ENCODE data around the gene B4GALT4.

Gene B4GALT4

GRCh38 chr3:119227070-119227850, 13.4 kb downstream of the B4GALT4 start:
- no peak for DNase-seq (ENCODE audit: low read depth, low spot score)
- Histone ChIP-seq H3K4me3 (ENCODE audit: insufficient read length, low read depth) (no peak overlapping the region), H3K36me3 (ENCODE audit: insufficient read depth, insufficient read length, low read length) (peaks cover 81% of the 10 kb centered on the region)

GRCh38 chr3:119225121-119225520, 15.6 kb downstream of the B4GALT4 start:
- Histone ChIP-seq H3K4me1 (ENCODE audit: insufficient read depth, insufficient read length) (no peaks in the 10 kb centered on the region), H3K27me3 (ENCODE audit: insufficient read depth, insufficient read length) (no peaks in the 10 kb centered on the region), H3K36me3 (ENCODE audit: insufficient read depth, insufficient read length, low read length) (peaks cover 81% of the 10 kb centered on the region), H3K4me3 (ENCODE audit: insufficient read length, low read depth) (no peak overlapping the region), H3K9ac (ENCODE audit: insufficient read length, low read depth) (no peak overlapping the region), H3K9me3 (ENCODE audit: insufficient read depth, low read length) (no peaks in the 10 kb centered on the region)
- TF ChIP-seq YY1 (IDR thresholded peaks at IDR 0.05; ENCODE audit: insufficient read depth, insufficient read length) (no peak), ZNF274 (IDR thresholded peaks at IDR 0.05; ENCODE audit: low read depth, low read length) (no peak), SUZ12 (IDR thresholded peaks at IDR 0.05; ENCODE audit: extremely low read depth, insufficient read depth, insufficient read length) (no peak)
- DNase-seq (ENCODE audit: low read depth, low spot score) = no peak

More at GRCh38 chr3:119227070-119227850, 13.4 kb downstream of the B4GALT4 start:
- TF ChIP-seq YY1 (IDR thresholded peaks at IDR 0.05; ENCODE audit: insufficient read depth, insufficient read length) = no peak
- no peak for TF ChIP-seq ZNF274 (IDR thresholded peaks at IDR 0.05; ENCODE audit: low read depth, low read length)
- no peak for TF ChIP-seq SUZ12 (IDR thresholded peaks at IDR 0.05; ENCODE audit: extremely low read depth, insufficient read depth, insufficient read length)
- Histone ChIP-seq H3K9me3 (ENCODE audit: insufficient read depth, low read length) (no peaks in the 10 kb centered on the region), H3K4me1 (ENCODE audit: insufficient read depth, insufficient read length) (no peaks in the 10 kb centered on the region), H3K27me3 (ENCODE audit: insufficient read depth, insufficient read length) (no peaks in the 10 kb centered on the region), H3K9ac (ENCODE audit: insufficient read length, low read depth) (no peak overlapping the region)

- Histone ChIP-seq H3K27me3 (ENCODE audit: insufficient read depth, insufficient read length) (no peaks in the 10 kb centered on the region), H3K36me3 (ENCODE audit: insufficient read depth, insufficient read length, low read length) (peaks cover 76% of the 10 kb centered on the region), H3K4me1 (ENCODE audit: insufficient read depth, insufficient read length) (no peaks in the 10 kb centered on the region), H3K9me3 (ENCODE audit: insufficient read depth, low read length) (no peaks in the 10 kb centered on the region), H3K9ac (ENCODE audit: insufficient read length, low read depth) (no peak overlapping the region), H3K4me3 (ENCODE audit: insufficient read length, low read depth) (no peak overlapping the region)
- TF ChIP-seq ZNF274 (IDR thresholded peaks at IDR 0.05; ENCODE audit: low read depth, low read length) = no peak
- no peak for TF ChIP-seq YY1 (IDR thresholded peaks at IDR 0.05; ENCODE audit: insufficient read depth, insufficient read length)
- TF ChIP-seq SUZ12 (IDR thresholded peaks at IDR 0.05; ENCODE audit: extremely low read depth, insufficient read depth, insufficient read length) = no peak
- DNase-seq (ENCODE audit: low read depth, low spot score) = no peak
These were observed 17.2 kb downstream of the B4GALT4 start for GRCh38 chr3:119223511-119223910.

GRCh38 chr3:119222391-119222790, 18.3 kb downstream of the B4GALT4 start:
- H3K4me1 ChIP-seq (ENCODE audit: insufficient read depth, insufficient read length) = no peaks in the 10 kb centered on the region
- H3K4me3 ChIP-seq (ENCODE audit: insufficient read length, low read depth) = no peak overlapping the region
- H3K27me3 ChIP-seq (ENCODE audit: insufficient read depth, insufficient read length) = no peaks in the 10 kb centered on the region
- H3K36me3 ChIP-seq (ENCODE audit: insufficient read depth, insufficient read length, low read length) = peaks cover 73% of the 10 kb centered on the region
- no peak for TF ChIP-seq YY1 (IDR thresholded peaks at IDR 0.05; ENCODE audit: insufficient read depth, insufficient read length)
- no peak for TF ChIP-seq ZNF274 (IDR thresholded peaks at IDR 0.05; ENCODE audit: low read depth, low read length)
- no peak for TF ChIP-seq SUZ12 (IDR thresholded peaks at IDR 0.05; ENCODE audit: extremely low read depth, insufficient read depth, insufficient read length)
- H3K9me3 ChIP-seq (ENCODE audit: insufficient read depth, low read length) = no peaks in the 10 kb centered on the region
- H3K9ac ChIP-seq (ENCODE audit: insufficient read length, low read depth) = no peak overlapping the region
- DNase-seq (ENCODE audit: low read depth, low spot score) = no peak

GRCh38 chr3:119221779-119222320, 18.8 kb downstream of the B4GALT4 start:
- TF ChIP-seq SUZ12 (IDR thresholded peaks at IDR 0.05; ENCODE audit: extremely low read depth, insufficient read depth, insufficient read length) (no peak), ZNF274 (IDR thresholded peaks at IDR 0.05; ENCODE audit: low read depth, low read length) (no peak), YY1 (IDR thresholded peaks at IDR 0.05; ENCODE audit: insufficient read depth, insufficient read length) (no peak)
- Histone ChIP-seq H3K27me3 (ENCODE audit: insufficient read depth, insufficient read length) (no peaks in the 10 kb centered on the region), H3K4me1 (ENCODE audit: insufficient read depth, insufficient read length) (no peaks in the 10 kb centered on the region), H3K9me3 (ENCODE audit: insufficient read depth, low read length) (no peaks in the 10 kb centered on the region), H3K36me3 (ENCODE audit: insufficient read depth, insufficient read length, low read length) (peaks cover 72% of the 10 kb centered on the region), H3K4me3 (ENCODE audit: insufficient read length, low read depth) (no peak overlapping the region), H3K9ac (ENCODE audit: insufficient read length, low read depth) (no peak overlapping the region)
- no peak for DNase-seq (ENCODE audit: low read depth, low spot score)

GRCh38 chr3:119220970-119221667, 19.6 kb downstream of the B4GALT4 start:
- TF ChIP-seq ZNF274 (IDR thresholded peaks at IDR 0.05; ENCODE audit: low read depth, low read length) (no peak), SUZ12 (IDR thresholded peaks at IDR 0.05; ENCODE audit: extremely low read depth, insufficient read depth, insufficient read length) (no peak), YY1 (IDR thresholded peaks at IDR 0.05; ENCODE audit: insufficient read depth, insufficient read length) (no peak)
- Histone ChIP-seq H3K36me3 (ENCODE audit: insufficient read depth, insufficient read length, low read length) (peaks cover 70% of the 10 kb centered on the region), H3K4me1 (ENCODE audit: insufficient read depth, insufficient read length) (no peaks in the 10 kb centered on the region), H3K4me3 (ENCODE audit: insufficient read length, low read depth) (no peak overlapping the region), H3K9me3 (ENCODE audit: insufficient read depth, low read length) (no peaks in the 10 kb centered on the region), H3K9ac (ENCODE audit: insufficient read length, low read depth) (no peak overlapping the region), H3K27me3 (ENCODE audit: insufficient read depth, insufficient read length) (no peaks in the 10 kb centered on the region)
- DNase-seq (ENCODE audit: low read depth, low spot score) = no peak

- TF ChIP-seq SUZ12 (IDR thresholded peaks at IDR 0.05; ENCODE audit: extremely low read depth, insufficient read depth, insufficient read length) (no peak), ZNF274 (IDR thresholded peaks at IDR 0.05; ENCODE audit: low read depth, low read length) (no peak), YY1 (IDR thresholded peaks at IDR 0.05; ENCODE audit: insufficient read depth, insufficient read length) (no peak)
- DNase-seq (ENCODE audit: low read depth, low spot score) = no peak
- H3K4me3 ChIP-seq (ENCODE audit: insufficient read length, low read depth) = no peak overlapping the region
These were observed 20.5 kb downstream of the B4GALT4 start for GRCh38 chr3:119220198-119220597.

More at GRCh38 chr3:119220198-119220597, 20.5 kb downstream of the B4GALT4 start:
- Histone ChIP-seq H3K9me3 (ENCODE audit: insufficient read depth, low read length) (no peaks in the 10 kb centered on the region), H3K36me3 (ENCODE audit: insufficient read depth, insufficient read length, low read length) (peaks cover 73% of the 10 kb centered on the region), H3K9ac (ENCODE audit: insufficient read length, low read depth) (no peak overlapping the region), H3K27me3 (ENCODE audit: insufficient read depth, insufficient read length) (no peaks in the 10 kb centered on the region), H3K4me1 (ENCODE audit: insufficient read depth, insufficient read length) (no peaks in the 10 kb centered on the region)

All from NT2/D1 (cell line).